Thyroid gland (tissue), 4 donors: ENCODE data around the gene TUBAL3. TPM values are rescaled to one million over a fixed set of nuclear protein-coding genes. Genes with fewer than 3 reads are reported as not detected.

ENCODE experiments used
- DNase-seq, 2 donors: peaks; one replicate each; pipeline ENCODE4 v3.0.0-alpha.2; 2019
- H3K27ac ChIP-seq, 3 donors: fragments of 200-600 bp; sonication (generic); 1 replicate in 2 of 3; 2 replicates in 1 of 3; pipeline ENCODE4 v1.5.1; 2016 to 2019; ENCODE audit warnings: mild to moderate bottlenecking in 1 of 3, moderate library complexity in 1 of 3
- H3K27me3 ChIP-seq: fragments of 200-600 bp; sonication (generic); one replicate; pipeline ENCODE4 v1.5.1; 2019
- H3K36me3 ChIP-seq, 2 donors: fragments of 200-600 bp; sonication (generic); one replicate each; pipeline ENCODE4 v1.5.1; 2016 to 2019
- H3K4me1 ChIP-seq, 2 donors: fragments of 200-600 bp; sonication (generic); one replicate each; pipeline ENCODE4 v1.5.1; 2017 to 2019
- H3K4me3 ChIP-seq, 3 donors: fragments of 200-600 bp; sonication (generic); replicated peaks in 1 of 3; 1 replicate in 2 of 3; 2 replicates in 1 of 3; pipeline ENCODE4 v1.5.1; 2016; ENCODE audit warnings: mild to moderate bottlenecking in 1 of 3
- H3K9me3 ChIP-seq: fragments of 200-600 bp; sonication (generic); one replicate; pipeline ENCODE4 v1.5.1; 2017
- CTCF ChIP-seq, 6 experiments: fragments of 200-600 bp in 3 of 6; fragments of 450-650 bp in 3 of 6; sonication (generic) in 3 of 6; IDR thresholded peaks; one replicate each; pipeline ENCODE4 v1.5.1; 2016 to 2019; ENCODE audit warnings: antibody characterized with exemption in 6 of 6, mild to moderate bottlenecking in 2 of 6, inconsistent platforms in 1 of 6, moderate library complexity in 1 of 6
- POLR2A ChIP-seq, 2 donors: fragments of 450-650 bp; IDR thresholded peaks; one replicate each; pipeline ENCODE4 v1.6.1; 2017; ENCODE audit warnings: antibody characterized with exemption in 2 of 2, mild to moderate bottlenecking in 2 of 2, moderate library complexity in 1 of 2
- WGBS, 2 donors: methylation state at CpG; one replicate each; pipeline ENCODE4 v1.1.5; 2017; 5-methylcytosine and 5-hydroxymethylcytosine counted together
- intact Hi-C: fragments of 100-400 bp; cut with DNase I; formaldehyde crosslinking; loops from one replicate; pipeline ENCODE4 v1.15.1; 2023
- total RNA-seq, 4 donors: library from RNA; depleted of rRNA; stranded (reverse); fragments of >200 nt; gene quantifications; one replicate each; pipeline ENCODE4 v1.2.3, GENCODE V29; 2016

The TUBAL3 gene
- total RNA-seq, 4 donors from 2014 or later: 0.33 to 1.1 TPM; not detected in 2

GRCh38 chr10:5406918-5407317 is 2.3 kb upstream of the TUBAL3 start:
- no peak for DNase-seq
- H3K4me3 ChIP-seq: no peak overlapping the region
- H3K4me1 ChIP-seq: no peaks in the 10 kb centered on the region
- no peaks in the 10 kb centered on the region for H3K27me3 ChIP-seq
- H3K36me3 ChIP-seq: no peaks in the 10 kb centered on the region
- no peaks in the 10 kb centered on the region for H3K9me3 ChIP-seq
- H3K27ac ChIP-seq: no peak overlapping the region
- WGBS, 2 donors: 59 to 62% methylated on average over 1 of the region's 1 CpG
- TF ChIP-seq CTCF (IDR thresholded peaks at IDR 0.05) (no peak), POLR2A (IDR thresholded peaks at IDR 0.05) (no peak)
- intact Hi-C loops: no loop called here

GRCh38 chr10:5402798-5403197 is 1.8 kb downstream of the TUBAL3 start:
- Histone ChIP-seq H3K27ac (no peak overlapping the region), H3K4me1 (no peaks in the 10 kb centered on the region), H3K4me3 (no peak overlapping the region), H3K9me3 (no peaks in the 10 kb centered on the region), H3K36me3 (no peaks in the 10 kb centered on the region), H3K27me3 (no peaks in the 10 kb centered on the region)
- 89 to 93% methylated on average over 3 of the region's 3 CpGs for WGBS, 2 donors
- no peak for DNase-seq
- intact Hi-C loops: no loop called here
- no peak for TF ChIP-seq POLR2A (IDR thresholded peaks at IDR 0.05)
- TF ChIP-seq CTCF (IDR thresholded peaks at IDR 0.05): no peak

GRCh38 chr10:5400468-5401240 is 4.0 kb downstream of the TUBAL3 start:
- DNase-seq: no peak
- 89 to 93% methylated on average over 9 of the region's 9 CpGs for WGBS, 2 donors
- H3K4me1 ChIP-seq: peaks cover 0 to 3% of the 10 kb centered on the region in 2 donors
- no peaks in the 10 kb centered on the region for H3K36me3 ChIP-seq
- H3K4me3 ChIP-seq: no peak overlapping the region
- no peaks in the 10 kb centered on the region for H3K9me3 ChIP-seq
- no peaks in the 10 kb centered on the region for H3K27me3 ChIP-seq
- intact Hi-C loops: no loop called here
- H3K27ac ChIP-seq: no peak overlapping the region
- TF ChIP-seq POLR2A (IDR thresholded peaks at IDR 0.05): no peak
- no peak for TF ChIP-seq CTCF (IDR thresholded peaks at IDR 0.05)

DNA sequence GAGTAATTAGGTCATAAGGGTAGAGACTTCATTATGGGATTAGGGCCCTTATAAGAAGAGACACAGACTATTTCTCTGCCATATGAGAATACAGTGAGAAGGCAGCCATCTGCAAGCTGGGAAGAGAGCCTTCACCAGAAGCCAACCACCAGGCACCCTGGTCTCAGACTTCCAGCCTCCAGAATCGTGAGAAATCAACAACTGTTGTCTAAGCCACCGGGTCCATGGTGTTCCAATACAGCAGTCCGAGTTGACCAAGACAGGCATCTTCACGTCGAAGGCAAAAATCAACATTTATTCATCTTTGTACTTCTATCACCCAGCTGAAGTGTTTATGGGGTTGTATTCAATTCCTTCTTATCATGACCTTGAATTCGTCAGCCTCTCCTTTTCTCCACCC is 5.3 kb downstream of the TUBAL3 start:
- DNase-seq: no peak
- no peak for TF ChIP-seq POLR2A (IDR thresholded peaks at IDR 0.05)
- TF ChIP-seq CTCF (IDR thresholded peaks at IDR 0.05): no peak
- intact Hi-C loops: no loop called here
- H3K4me3 ChIP-seq: no peak overlapping the region
- H3K27ac ChIP-seq: no peak overlapping the region
- H3K4me1 ChIP-seq: peaks cover 0 to 3% of the 10 kb centered on the region in 2 donors
- no peaks in the 10 kb centered on the region for H3K36me3 ChIP-seq
- H3K9me3 ChIP-seq: no peaks in the 10 kb centered on the region
- WGBS, 2 donors: 73 to 77% methylated on average over 6 of the region's 6 CpGs
- H3K27me3 ChIP-seq: no peaks in the 10 kb centered on the region

GRCh38 chr10:5396556-5397300 is 7.9 kb downstream of the TUBAL3 start:
- Histone ChIP-seq H3K4me3 (no peak overlapping the region), H3K27me3 (no peaks in the 10 kb centered on the region), H3K36me3 (no peaks in the 10 kb centered on the region), H3K9me3 (no peaks in the 10 kb centered on the region), H3K4me1 (peaks cover 0 to 3% of the 10 kb centered on the region in 2 donors), H3K27ac (no peak overlapping the region)
- intact Hi-C loops: no loop called here
- TF ChIP-seq POLR2A (IDR thresholded peaks at IDR 0.05) (no peak), CTCF (IDR thresholded peaks at IDR 0.05) (no peak)
- peak; percentile 70 to 79 for DNase-seq
- 66 to 73% methylated on average over 12 of the region's 12 CpGs for WGBS, 2 donors
